Left renal cortex interstitium (tissue), 4 donors: ENCODE measurements around the gene AP1S1. TPM values are rescaled to one million over a fixed set of nuclear protein-coding genes. Genes with fewer than 3 reads are reported as not detected.
"Not testable (repeated sequence)": the region's sequence is repeated elsewhere in the genome, so short reads cannot be mapped to it uniquely, and the experiment has no call there.

Experiments
- DNase-seq, 4 donors: peaks; one replicate each; pipeline ENCODE4 v3.0.0-alpha.2; 2013; ENCODE audit warnings: low read depth in 4 of 4, low spot score in 2 of 4, missing footprints in 1 of 4
- polyA plus RNA-seq, 4 donors: library from polyadenylated mRNA; unstranded; fragments of 120-200 nt; gene quantifications; one replicate each; pipeline ENCODE4 v1.2.1, GENCODE V29; 2013; ENCODE audit not compliant: insufficient read length in 4 of 4

Gene AP1S1
- polyA plus RNA-seq, 4 donors: 69.5 to 88.3 (median 72.3) TPM

DNA sequence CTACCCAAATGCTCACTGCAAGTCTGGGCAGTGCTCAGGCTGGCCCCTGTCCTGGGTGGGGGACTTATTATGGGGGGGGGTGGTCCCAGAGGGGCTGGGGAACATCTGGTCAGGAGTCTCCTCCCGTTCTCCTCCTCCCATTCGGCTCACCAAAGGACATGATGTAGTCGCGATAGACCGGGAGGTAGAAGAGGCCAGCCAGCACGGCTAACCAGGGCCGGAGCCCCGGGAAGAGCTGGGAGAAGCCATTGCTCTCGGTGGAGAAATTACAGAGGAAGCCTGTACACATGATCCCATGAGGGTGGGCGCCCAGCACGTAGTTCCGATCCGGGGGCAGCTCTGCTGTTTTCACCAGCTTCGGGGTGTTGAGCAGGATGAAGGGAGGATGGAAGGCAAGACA is 44.2 kb downstream of the AP1S1 start:
- DNase-seq: no peak

DNA sequence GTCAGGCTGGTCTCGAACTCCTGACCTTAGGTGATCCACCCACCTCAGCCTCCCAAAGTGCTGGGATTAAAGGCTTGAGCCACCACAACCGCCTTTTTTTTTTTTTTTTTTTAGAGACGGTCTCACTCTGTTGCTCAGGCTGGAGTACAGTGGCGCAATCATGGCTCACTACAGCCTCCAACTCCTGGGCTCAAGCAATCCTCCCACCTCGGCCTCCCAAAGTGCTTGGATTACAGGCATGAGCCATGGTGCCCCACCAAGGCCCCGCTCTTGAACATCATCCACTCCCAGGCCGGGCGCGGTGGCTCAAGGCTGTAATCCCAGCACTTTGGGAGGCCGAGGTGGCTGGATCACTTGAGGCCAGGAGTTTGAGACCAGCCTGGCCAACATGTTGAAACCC is 45.2 kb downstream of the AP1S1 start:
- not testable (repeated sequence) for DNase-seq

DNA sequence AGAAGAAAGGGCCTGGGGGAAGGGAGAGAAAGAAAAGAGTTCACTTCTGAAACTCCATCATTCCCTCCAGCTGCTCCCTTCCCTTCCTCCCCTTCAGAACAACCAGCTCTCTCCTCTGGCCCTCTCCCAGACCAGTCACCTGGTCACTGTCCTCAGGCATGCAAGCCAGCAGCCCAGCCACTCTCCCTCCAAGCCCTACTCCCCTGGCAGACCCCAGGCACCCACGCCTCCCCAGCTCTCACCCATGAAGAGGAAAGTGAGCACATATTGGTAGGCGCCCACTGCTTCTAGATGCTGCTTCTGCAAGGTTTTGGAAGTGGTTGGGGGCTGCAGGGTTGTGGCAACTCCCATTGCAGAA is 46.2 kb downstream of the AP1S1 start:
- no peak for DNase-seq

DNA sequence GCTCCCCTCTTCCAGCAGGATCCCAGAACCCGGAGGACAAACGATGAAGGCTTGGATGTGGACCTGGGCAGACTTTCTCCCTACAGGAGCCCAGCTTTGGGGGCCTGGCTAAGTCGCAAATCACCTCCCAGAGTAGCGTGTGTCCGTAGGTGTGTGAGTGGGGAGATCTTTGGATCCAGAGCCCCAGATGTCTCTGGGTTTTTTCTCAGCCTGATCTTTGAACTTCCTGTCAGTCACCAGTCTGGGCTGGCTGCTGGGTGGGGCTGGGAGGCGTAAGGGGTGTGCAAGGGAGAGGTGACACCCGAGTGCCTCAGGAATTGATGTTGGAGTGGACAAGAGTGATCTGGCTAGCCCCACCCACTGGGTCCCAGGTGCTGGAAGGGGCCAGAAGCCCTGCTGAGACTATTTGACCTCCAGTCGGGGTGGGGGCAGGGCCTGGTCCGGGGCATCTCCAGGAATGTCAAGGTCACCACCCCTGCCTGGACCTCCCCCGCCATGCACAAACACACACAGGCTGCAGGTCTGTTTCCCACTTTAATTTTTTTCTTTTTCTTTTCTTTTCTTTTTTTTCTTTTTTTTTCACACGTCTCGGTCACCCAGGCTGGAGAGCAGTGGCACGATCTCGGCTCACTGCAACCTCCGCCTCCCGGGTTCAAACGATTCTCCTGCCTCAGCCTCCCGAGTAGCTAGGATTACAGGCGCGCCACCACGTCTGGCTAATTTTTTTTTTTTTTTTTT is 46.8 kb downstream of the AP1S1 start, which contains the start of gene MOGAT3:
TSS of gene MOGAT3 (minus strand) at position 175 of the 738 bp plus-strand sequence. CDS start 182 bp downstream, outside the sequence.
- no peak for DNase-seq

DNA sequence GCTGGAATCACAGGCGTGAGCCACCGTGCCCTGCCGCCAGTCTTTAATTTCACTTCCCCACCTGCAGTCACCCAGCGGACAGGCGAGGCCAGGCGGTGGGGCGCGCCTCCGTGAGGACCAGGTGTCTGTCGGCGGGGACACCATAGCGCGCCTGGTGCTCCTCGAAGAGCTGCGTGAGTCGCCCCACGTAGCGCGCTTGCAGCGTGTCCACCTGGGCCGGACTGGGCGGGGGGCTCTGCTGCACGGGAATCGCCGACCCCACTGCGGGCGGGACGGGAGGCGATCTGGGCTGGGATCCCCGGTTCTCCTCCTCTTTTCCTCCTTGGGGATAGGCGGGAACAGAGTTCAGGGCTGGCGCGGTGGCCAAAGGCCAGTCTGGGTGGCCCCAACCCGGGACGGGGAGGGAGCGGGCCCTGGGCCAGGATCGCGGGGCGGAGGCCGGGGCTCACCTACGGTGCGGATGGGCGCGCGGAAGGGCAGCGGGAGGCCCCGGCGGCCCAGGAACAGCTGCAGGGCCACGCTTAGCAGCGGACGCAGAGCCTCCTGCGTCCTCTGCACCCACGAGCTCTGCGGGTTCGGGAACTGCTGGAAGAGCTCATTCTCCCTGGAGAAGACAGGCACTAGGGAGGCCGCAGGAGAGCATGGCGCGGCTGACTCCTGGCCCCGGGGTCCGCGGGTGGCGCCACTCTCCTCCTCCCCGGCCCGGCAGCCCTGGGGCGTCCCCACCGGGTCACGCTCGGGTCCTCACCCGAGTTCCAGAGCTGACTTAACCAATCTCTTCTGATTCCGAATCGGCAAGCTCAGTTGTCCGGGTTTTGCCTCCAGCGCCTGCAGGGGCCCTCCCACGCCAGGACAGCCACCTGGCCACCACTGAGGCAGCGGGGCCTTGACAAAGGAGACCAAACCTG is 47.7 kb downstream of the AP1S1 start:
- no peak for DNase-seq

DNA sequence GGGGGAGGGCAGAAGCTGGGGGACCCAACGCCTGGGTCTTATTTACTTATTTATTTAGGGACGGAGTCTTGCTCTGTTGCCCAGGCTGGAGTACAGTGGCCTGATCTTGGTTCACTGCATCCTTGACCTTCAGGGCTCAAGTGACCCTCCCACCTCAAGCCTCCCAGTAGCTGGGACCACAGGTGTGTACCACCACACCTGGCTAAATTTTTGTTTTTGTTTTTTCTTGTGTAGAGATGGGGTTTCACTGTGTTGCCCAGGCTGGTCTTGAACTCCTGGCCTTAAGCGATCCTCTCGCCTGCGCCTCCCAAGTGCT is 48.3 kb downstream of the AP1S1 start:
- no peak for DNase-seq

DNA sequence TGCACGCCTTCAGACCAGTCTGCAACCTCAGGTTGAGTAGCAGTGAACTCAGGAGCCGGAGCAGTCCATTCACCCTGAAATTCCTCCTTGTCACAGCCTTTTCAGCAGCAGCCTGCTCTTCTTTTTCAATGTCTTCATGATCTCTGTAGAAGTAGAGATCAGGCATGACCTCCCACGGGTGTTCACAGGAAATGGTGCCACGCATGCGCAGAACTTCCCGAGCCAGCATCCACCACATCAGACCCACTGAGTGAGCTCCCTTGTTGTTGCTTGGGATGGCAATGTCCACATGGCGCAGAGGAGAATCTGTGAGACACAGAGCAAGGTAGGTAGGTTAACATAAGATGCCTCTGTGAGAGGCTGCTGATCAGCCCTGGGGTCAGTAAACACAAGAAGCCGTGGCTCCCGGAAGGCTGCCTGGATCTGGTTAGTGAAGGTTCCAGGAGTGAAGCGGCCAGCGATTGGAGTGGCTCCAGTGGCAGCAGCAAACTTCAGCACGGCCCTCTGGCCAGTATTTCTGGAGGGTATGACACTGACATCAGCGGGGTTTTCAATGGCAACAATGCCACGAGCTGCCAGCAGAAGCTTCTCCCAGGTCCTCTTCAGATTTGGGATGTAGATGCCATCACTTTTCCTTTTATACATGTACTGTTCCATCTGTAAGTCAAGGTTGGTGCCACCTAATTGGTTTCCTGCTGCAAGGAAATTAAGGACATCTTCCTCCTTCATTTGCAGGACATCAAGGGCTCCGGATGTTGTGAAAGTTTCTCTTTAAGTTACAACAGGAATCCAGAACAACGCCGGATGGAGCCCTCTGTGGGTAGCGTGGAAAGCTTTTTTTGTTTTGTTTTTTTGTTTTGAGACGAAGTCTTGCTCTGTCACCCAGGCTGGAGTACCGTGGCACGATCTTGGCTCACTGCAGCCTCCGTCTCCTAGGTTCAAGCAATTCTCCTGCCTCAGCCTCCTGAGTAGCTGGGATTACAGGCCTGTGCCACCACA is 49.8 kb downstream of the AP1S1 start:
- DNase-seq: not testable (repeated sequence)

DNA sequence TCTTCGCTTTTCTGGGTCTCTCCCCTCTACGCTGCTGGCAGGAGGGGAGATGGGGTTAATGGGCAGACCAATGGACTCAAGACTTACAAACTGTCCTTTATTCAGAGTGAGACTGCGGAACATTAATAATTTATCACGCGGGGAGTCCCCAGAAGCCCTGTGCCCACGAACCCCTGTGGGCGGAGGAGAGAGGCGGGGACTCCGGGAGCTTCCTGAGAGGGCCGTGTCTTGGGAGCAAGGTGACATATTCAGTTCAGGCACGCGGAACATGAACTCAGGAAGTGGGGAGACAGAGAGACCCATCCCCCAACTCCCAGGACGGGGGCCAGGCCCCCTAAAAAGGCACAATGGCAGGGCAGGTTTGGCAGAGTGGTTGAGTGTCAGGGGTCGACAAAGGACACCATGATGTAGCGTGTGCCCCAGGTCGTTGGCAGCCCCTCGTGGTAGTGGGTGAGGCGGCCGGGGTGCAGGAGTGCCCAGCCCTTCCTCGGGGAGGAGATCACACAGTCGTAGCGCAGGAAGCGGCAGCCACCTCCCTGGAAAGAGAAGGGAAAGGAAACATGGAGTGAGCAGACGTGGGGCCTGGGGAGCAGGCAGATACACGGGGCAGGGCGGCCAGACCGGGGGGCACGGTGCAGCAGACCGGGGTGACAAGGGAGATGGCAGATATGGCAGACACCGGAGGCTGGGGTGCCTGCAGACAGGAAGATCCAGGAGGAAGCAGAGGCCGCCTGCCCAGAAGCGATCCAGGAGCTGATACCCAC is 51.8 kb downstream of the AP1S1 start:
- no peak for DNase-seq

DNA sequence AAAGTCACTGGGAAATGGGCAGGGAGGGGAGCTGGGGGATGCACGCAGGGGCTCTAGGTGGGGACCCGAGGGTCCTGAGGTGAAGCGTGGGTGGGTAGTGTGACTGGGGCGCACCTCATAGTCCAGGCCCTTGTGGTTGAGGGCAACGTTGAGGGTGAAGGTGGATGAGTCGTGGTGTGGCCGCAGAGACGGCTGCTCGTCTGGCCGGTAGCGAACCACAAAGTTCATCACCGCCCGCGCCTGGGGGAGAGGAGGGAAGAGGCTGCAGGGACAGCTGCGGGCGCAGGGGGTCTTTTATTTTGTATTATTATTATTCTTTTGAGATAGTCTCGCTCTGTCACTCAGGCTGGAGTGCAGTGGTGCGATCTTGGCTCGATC is 52.4 kb downstream of the AP1S1 start:
- no peak for DNase-seq

DNA sequence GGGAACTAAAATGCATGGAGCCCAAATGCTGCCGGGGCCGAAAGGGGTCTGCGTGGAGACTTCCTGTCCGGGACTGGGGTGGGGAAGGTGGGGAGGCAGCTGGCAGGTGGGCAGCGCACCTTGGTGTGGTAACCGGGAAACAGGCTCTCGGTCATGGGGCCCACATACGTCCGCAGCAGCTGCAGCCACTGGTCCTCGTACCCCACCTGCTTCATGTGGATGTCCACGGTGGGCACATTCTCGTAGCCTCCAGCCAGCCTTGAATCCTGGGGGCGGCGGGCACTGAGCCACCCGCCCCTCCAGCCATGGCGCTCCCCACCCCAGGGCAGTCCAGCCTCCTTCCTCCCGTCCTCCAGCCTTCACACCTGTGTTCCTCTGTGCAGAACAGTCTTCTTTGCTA is 53.2 kb downstream of the AP1S1 start:
- no peak for DNase-seq

DNA sequence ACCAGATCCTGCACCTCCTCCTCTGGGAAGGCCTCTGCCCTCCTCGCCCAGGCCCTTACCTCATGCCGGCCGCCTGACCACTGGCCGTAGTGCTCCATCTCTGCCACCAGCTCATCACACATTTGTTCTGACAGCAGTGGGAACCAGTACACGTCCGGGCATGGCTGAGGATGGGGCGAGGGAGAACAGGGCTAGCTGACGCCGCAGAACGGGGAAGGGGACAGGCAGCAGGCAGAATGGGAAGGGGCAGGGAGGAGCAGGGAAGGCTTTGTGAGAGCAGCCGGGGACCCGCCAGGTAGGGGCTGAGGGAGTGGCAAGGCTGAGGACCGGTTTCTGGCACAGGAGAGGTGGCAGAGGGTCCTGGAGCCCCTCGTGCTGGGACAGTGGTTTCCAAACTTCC is 54.5 kb downstream of the AP1S1 start:
- DNase-seq: no peak

DNA sequence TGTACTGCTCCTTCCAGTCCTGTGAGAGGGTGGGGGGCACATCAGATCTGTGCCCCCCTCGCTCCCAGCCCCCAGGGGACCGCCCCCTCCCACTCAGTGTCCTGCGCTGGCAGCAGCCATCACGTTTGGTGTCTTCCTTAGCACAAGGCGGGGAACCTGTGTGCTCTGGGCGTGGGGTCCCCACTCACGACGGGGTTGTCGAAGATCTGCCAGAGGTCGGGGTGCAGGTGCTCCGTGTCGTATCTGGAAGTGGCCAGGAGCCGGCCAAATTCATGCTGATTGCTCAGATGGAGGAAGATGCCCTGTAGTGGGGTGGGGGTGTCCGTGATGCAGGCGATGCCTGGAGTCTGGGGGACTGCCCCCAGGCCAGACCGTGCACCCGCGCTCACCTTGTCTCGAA is 55.9 kb downstream of the AP1S1 start:
- no peak for DNase-seq

Other genes with a start within 250 kb of the AP1S1 start
- under 1 TPM; 0.19 to 0.60 (median 0.50) TPM for gene MUC3A, start 204.9 kb upstream of the AP1S1 start, polyA plus RNA-seq
- under 1 TPM in 3 of 4 donors, not detected in 1; 0.18 to 0.23 (median 0.22) TPM for gene MUC12, start 184.9 kb upstream of the AP1S1 start, polyA plus RNA-seq
- gene MUC17, start 134.4 kb upstream of the AP1S1 start, polyA plus RNA-seq: not detected
- gene TRIM56, start 69.0 kb upstream of the AP1S1 start, polyA plus RNA-seq: 10 to 100 TPM; 14.3 to 23.1 (median 17.8) TPM
- gene SERPINE1, start 27.4 kb upstream of the AP1S1 start, polyA plus RNA-seq: 1 to 10 TPM in 2 of 4 donors, under 1 TPM in 2; 0.72 to 5.8 (median 1.2) TPM
- under 1 TPM; 0.07 to 0.38 (median 0.20) TPM for gene VGF, start 11.1 kb downstream of the AP1S1 start, polyA plus RNA-seq
- gene NAT16, start 25.8 kb downstream of the AP1S1 start, polyA plus RNA-seq: under 1 TPM in 2 of 4 donors, not detected in 2; 0.09 to 0.10 TPM
- gene MOGAT3, start 46.6 kb downstream of the AP1S1 start, polyA plus RNA-seq: 1 to 10 TPM in 1 of 4 donors, under 1 TPM in 3; 0.27 to 1.2 (median 0.82) TPM
- gene PLOD3, start 63.1 kb downstream of the AP1S1 start, polyA plus RNA-seq: 10 to 100 TPM; 39.6 to 51.5 (median 48.8) TPM
- gene ZNHIT1, start 63.7 kb downstream of the AP1S1 start, polyA plus RNA-seq: 10 to 100 TPM; 51.0 to 85.2 (median 71.8) TPM
- 10 to 100 TPM in 2 of 4 donors, 1 to 10 TPM in 2; 7.3 to 18.3 (median 13.0) TPM for gene CLDN15, start 83.3 kb downstream of the AP1S1 start, polyA plus RNA-seq
- 100 to 1,000 TPM; 147 to 180 (median 164) TPM for gene FIS1, start 90.6 kb downstream of the AP1S1 start, polyA plus RNA-seq
- 10 to 100 TPM; 69.0 to 79.6 (median 76.0) TPM for gene IFT22, start 167.3 kb downstream of the AP1S1 start, polyA plus RNA-seq
- 10 to 100 TPM; 23.1 to 36.3 (median 29.9) TPM for gene COL26A1, start 208.4 kb downstream of the AP1S1 start, polyA plus RNA-seq